Adrenal gland (tissue), 12 donors: ENCODE measurements around the gene TPRN. TPM values are rescaled to one million over a fixed set of nuclear protein-coding genes. Genes with fewer than 3 reads are reported as not detected.

Experiments used
- DNase-seq, 7 donors: peaks; one replicate each; pipeline ENCODE4 v3.0.0-alpha.2; 2019 to 2020
- H3K27ac ChIP-seq, 5 donors: fragments of 200-600 bp; sonication (generic) in 4 of 5; 1 replicate in 3 of 5; 2 replicates in 2 of 5; pipeline versions ENCODE4 v1.5.1 to v1.8.0; 2016 to 2020; ENCODE audit warnings: mild to moderate bottlenecking in 1 of 5
- H3K27me3 ChIP-seq: fragments of 200-600 bp; 2 replicates; pipeline ENCODE4 v1.8.0; 2021
- H3K36me3 ChIP-seq, 2 donors: fragments of 200-600 bp; replicated peaks in 1 of 2; 1 replicate in 1 of 2; 2 replicates in 1 of 2; pipeline versions ENCODE4 v1.5.1 to v1.8.0; 2018 to 2022
- H3K4me1 ChIP-seq, 2 donors: fragments of 200-600 bp; replicated peaks in 1 of 2; 1 replicate in 1 of 2; 2 replicates in 1 of 2; pipeline versions ENCODE4 v1.5.1 to v1.8.0; 2018 to 2021
- H3K4me3 ChIP-seq, 4 donors: fragments of 200-600 bp; sonication (generic) in 3 of 4; one replicate each; pipeline ENCODE4 v1.5.1; 2016 to 2018
- H3K9me3 ChIP-seq, 3 donors: fragments of 200-600 bp; sonication (generic) in 1 of 3; replicated peaks in 1 of 3; 1 replicate in 2 of 3; 2 replicates in 1 of 3; pipeline versions ENCODE4 v1.5.1 to v1.8.0; 2016 to 2021
- POLR2A ChIP-seq, 2 donors: fragments of 450-650 bp; IDR thresholded peaks; one replicate each; pipeline ENCODE4 v1.6.1; 2017; ENCODE audit warnings: antibody characterized with exemption in 2 of 2, mild to moderate bottlenecking in 2 of 2, moderate library complexity in 1 of 2
- WGBS, 4 donors: extraction: QIAGEN DNeasy Blood & Tissue Kit in 2 of 4; methylation state at CpG; one replicate each; pipeline versions ENCODE4 v1.1.5 to v1.1.7; 2013 to 2017; 5-methylcytosine and 5-hydroxymethylcytosine counted together
- intact Hi-C, 2 donors: fragments of 100-400 bp; cut with DNase I; formaldehyde crosslinking; loops; one replicate each; pipeline versions ENCODE4 v1.14.1 to v1.15.0; 2022 to 2023
- polyA plus RNA-seq, 3 donors: library from polyadenylated mRNA; stranded (reverse); fragments of 200-250 nt in 2 of 3; fragments of 350-450 nt in 1 of 3; fragmentation: Illumina TruSeq in 1 of 3; extraction: RNeasy Lipid Tissue Mini Kit (QIAGEN cat#74804) in 1 of 3; gene quantifications; one replicate each; pipeline ENCODE4 v1.2.3, GENCODE V29; 2013 to 2014
- total RNA-seq, 9 donors: library from RNA; depleted of rRNA in 4 of 9; stranded (reverse); fragments of >200 nt in 4 of 9; fragments of 120-200 nt in 1 of 9; fragmentation: NEBNext Ultra II Directional in 1 of 9; extraction: Animal tissue kit (Norgen Biotek cat#: 25700) in 1 of 9; gene quantifications; one replicate each; pipeline versions ENCODE4 v1.1.0 to v1.2.4, GENCODE V29; 2013 to 2023
- TF ChIP-seq, protein P1 (sequence below), 6 experiments: fragments of 450-650 bp in 4 of 6; fragments of 200-600 bp in 2 of 6; sonication (generic) in 1 of 6; IDR thresholded peaks; 1 replicate in 5 of 6; 2 replicates in 1 of 6; pipeline versions ENCODE4 v1.5.1 to v1.8.0; 2016 to 2021; ENCODE audit warnings: antibody characterized with exemption in 6 of 6, mild to moderate bottlenecking in 2 of 6, moderate library complexity in 1 of 6
- donor health status: healthy with polysubstance abuse.
- donor health status: Bipolar disorder and iron deficiency.
- donor health status: DM: yes; HTN: yes; CAD: no.
- donor health status: DM: no; HTN: no; CAD: no.
- donor health status: DM: no; HTN: no; CAD: no.
- donor health status: DM: yes; HTN: yes; CAD: no.

Gene TPRN
- total and polyA plus RNA-seq, 12 donors: 1.4 to 23.5 (median 8.5) TPM

DNA sequence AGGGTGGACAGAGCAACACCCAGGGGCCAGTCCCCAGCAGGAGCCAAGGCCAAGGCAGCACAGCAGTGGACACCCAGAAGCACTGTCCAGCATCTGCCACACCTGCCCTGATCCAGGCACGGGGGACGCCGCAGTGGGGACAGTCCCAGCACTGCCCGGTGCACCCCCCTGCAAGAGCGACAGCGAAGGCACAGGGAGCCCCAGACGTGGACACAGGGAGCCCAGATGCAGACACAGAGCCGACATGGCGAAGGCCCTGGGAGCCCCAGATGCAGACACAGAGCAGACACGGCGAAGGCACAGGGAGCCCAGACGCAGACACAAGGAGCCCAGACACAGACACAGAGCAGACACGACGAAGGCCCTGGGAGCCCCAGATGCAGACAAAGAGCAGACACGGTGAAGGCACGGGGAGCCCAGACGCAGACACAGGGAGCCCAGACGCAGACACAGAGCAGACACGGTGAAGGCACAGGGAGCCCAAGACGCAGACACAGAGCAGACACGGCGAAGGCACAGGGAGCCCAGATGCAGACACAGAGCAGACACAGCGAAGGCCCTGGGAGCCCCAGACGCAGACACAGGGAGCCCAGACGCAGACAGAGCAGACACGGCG, 16.5 kb downstream of the TPRN start:
- H3K27me3 ChIP-seq: no peaks in the 10 kb centered on the region
- 89 to 92% (median 91%) methylated on average over 19 to 27 of the region's 27 CpGs for WGBS, 4 donors
- peaks cover 9 to 19% of the 10 kb centered on the region in 2 donors for H3K4me1 ChIP-seq
- H3K9me3 ChIP-seq: no peaks in the 10 kb centered on the region
- no peak for DNase-seq
- intact Hi-C loops: no loop called here
- H3K36me3 ChIP-seq: peaks cover 0 to 64% of the 10 kb centered on the region in 2 donors
- no peak for TF ChIP-seq POLR2A (IDR thresholded peaks at IDR 0.05)
- TF ChIP-seq, protein P1, sequence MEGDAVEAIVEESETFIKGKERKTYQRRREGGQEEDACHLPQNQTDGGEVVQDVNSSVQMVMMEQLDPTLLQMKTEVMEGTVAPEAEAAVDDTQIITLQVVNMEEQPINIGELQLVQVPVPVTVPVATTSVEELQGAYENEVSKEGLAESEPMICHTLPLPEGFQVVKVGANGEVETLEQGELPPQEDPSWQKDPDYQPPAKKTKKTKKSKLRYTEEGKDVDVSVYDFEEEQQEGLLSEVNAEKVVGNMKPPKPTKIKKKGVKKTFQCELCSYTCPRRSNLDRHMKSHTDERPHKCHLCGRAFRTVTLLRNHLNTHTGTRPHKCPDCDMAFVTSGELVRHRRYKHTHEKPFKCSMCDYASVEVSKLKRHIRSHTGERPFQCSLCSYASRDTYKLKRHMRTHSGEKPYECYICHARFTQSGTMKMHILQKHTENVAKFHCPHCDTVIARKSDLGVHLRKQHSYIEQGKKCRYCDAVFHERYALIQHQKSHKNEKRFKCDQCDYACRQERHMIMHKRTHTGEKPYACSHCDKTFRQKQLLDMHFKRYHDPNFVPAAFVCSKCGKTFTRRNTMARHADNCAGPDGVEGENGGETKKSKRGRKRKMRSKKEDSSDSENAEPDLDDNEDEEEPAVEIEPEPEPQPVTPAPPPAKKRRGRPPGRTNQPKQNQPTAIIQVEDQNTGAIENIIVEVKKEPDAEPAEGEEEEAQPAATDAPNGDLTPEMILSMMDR (IDR thresholded peaks at IDR 0.05): no peak
- no peak overlapping the region for H3K4me3 ChIP-seq
- no peak overlapping the region for H3K27ac ChIP-seq

DNA sequence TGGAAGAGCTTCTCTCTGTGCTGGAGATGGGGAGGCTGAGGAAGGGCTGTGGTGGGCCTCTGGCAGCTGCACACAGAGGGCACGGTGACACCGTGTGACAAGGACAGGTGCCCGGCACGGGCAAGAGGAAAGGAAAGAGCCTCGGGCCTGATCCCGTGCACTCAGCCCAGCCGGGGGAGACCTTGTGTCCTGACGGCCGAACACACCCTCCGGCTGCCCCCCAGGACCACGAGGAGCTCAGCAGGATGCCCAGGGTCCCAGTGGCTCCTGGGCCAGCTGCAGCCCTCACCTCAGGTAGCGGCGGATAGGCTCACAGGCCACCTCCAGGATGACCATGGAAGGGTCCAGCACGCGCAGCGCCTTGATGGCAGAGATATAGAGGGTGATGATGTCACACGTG, 17.7 kb downstream of the TPRN start:
- 90 to 100% (median 92%) methylated on average over 1 to 17 of the region's 17 CpGs for WGBS, 4 donors
- intact Hi-C loops: no loop called here
- Histone ChIP-seq H3K27ac (no peak overlapping the region), H3K9me3 (no peaks in the 10 kb centered on the region), H3K4me1 (peaks cover 17 to 26% of the 10 kb centered on the region in 2 donors), H3K4me3 (no peak overlapping the region), H3K27me3 (no peaks in the 10 kb centered on the region), H3K36me3 (peaks cover 0 to 64% of the 10 kb centered on the region in 2 donors)
- DNase-seq: no peak
- TF ChIP-seq POLR2A (IDR thresholded peaks at IDR 0.05): no peak
- TF ChIP-seq, protein P1 (IDR thresholded peaks at IDR 0.05): no peak

DNA sequence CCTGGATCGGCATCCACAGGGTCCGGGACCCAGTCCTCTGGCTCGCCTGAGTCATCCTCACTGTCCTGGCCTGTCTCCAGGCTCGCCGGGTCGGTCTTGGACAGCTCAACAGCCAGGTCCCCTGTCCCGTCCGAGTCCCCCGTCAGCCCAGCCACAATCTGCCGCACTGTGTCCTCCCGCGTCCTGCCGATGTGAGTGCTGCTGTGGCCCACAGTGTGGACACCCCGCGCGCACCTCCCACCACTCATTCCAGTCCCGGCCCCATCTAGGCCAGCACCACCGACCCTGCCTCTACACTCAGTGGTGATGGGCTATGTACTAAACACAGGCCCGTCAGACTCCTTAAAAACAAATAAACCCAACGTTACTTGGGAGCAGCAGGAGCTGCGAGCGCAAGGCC, 18.9 kb downstream of the TPRN start:
- no peak overlapping the region for H3K4me3 ChIP-seq
- H3K36me3 ChIP-seq: peaks cover 0 to 64% of the 10 kb centered on the region in 2 donors
- DNase-seq: no peak
- no peaks in the 10 kb centered on the region for H3K9me3 ChIP-seq
- TF ChIP-seq, protein P1 (IDR thresholded peaks at IDR 0.05): no peak
- TF ChIP-seq POLR2A (IDR thresholded peaks at IDR 0.05): no peak
- 88 to 94% (median 89%) methylated on average over 12 to 22 of the region's 22 CpGs for WGBS, 4 donors
- peaks cover 8 to 15% of the 10 kb centered on the region in 2 donors for H3K4me1 ChIP-seq
- H3K27ac ChIP-seq: no peak overlapping the region
- no peaks in the 10 kb centered on the region for H3K27me3 ChIP-seq
- intact Hi-C loops: no loop called here

DNA sequence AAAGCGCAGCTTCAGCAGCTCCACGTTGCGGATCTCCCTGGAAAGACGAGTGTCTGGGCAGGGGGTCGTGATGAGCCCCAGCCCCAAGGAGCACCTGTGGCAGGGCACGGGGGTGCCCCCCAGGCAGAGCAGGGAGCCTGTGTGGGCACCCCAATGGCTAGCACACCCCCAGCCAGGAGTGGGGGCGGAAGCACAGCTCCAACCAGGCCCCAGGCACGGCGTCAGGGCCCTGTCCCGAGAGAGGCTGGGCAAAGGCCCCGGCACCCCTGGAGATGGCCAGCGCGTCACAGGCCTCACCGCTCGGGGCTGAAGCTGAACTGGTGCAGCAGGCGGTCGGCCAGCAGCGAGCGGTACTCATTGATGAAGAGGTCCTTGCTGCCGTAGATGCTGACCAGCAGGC, 20.1 kb downstream of the TPRN start:
- Histone ChIP-seq H3K36me3 (peaks cover 0 to 57% of the 10 kb centered on the region in 2 donors), H3K27ac (no peak overlapping the region), H3K4me3 (no peak overlapping the region), H3K4me1 (peaks cover 8 to 10% of the 10 kb centered on the region in 2 donors), H3K27me3 (no peaks in the 10 kb centered on the region), H3K9me3 (no peaks in the 10 kb centered on the region)
- no peak for DNase-seq
- intact Hi-C loops: no loop called here
- TF ChIP-seq, protein P1 (IDR thresholded peaks at IDR 0.05): no peak
- TF ChIP-seq POLR2A (IDR thresholded peaks at IDR 0.05): no peak
- 93 to 95% (median 94%) methylated on average over 4 to 20 of the region's 20 CpGs for WGBS, 4 donors
